ENCODE results near the gene SCN3A. TPM values are rescaled to one million over a fixed set of nuclear protein-coding genes. Genes with fewer than 3 reads are reported as not detected.

Gene SCN3A
- total and polyA plus RNA-seq, 9 of the 15 experiments (the other 6 are each of a cell fraction or from before 2014, with no cell fraction given), result not detected

DNA sequence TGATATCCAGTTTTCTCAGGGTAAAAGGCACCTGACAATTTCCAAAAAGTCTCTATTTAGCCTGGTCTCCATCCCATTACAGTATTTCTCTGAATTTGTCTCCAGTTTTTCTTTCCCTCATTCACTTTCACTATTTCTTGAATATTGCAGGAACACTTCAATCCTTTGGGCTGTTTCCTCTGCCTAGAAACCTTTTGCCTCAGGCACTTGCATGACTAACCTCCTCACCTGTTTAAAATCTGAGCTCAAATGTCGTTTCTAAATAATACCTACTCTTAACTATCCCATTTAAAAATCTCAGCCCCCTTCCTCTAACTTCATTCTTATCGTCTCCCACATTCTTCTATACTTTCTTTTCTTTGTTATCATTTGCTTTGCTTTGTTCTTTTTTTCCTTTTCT lies 44.4 kb upstream of the SCN3A start:
- H3K36me3 ChIP-seq (ENCODE audit: control insufficient read depth, insufficient read depth, low read length), result no peaks in the 10 kb centered on the region
- no peak overlapping the region for H2AFZ ChIP-seq (ENCODE audit: low read depth, low read length)
- POLR2A ChIA-PET, result no interaction called here
- H4K20me1 ChIP-seq (replicated peaks; ENCODE audit: control insufficient read depth, insufficient read depth, low read length), result no peaks in the 10 kb centered on the region
- ATAC-seq (no peak), DNase-seq (ENCODE audit: extremely low read depth in 1 of 4, low spot score in 3 of 4) (no peak), FAIRE-seq (no peak)
- no peak overlapping the region for H3K4me2 ChIP-seq (ENCODE audit: insufficient read depth, low read length)
- intact Hi-C loops (cut with micrococcal nuclease) (no loop called here), in situ Hi-C loops (cut with MboI) (no loop called here)
- no peaks in the 10 kb centered on the region for H3K9me1 ChIP-seq (ENCODE audit: control insufficient read depth, insufficient read depth, low read length)
- H3K27ac ChIP-seq (ENCODE audit: extremely low read depth, low read depth, low read length), result no peak overlapping the region
- 0% methylated on average over 2 of the region's 2 CpGs for WGBS (ENCODE audit: insufficient coverage, low coverage, missing lambda C conversion rate)
- no peaks in the 10 kb centered on the region for H3K4me1 ChIP-seq (replicated peaks in 1 of 2; ENCODE audit: control insufficient read depth in 2 of 2, insufficient read depth in 2 of 2, low read length in 2 of 2)
- BruUV-seq (replicated peaks), result no TSS peak
- CTCF ChIA-PET (ENCODE audit: low intra/inter-chr PET ratio), result no interaction called here
- H3K9me3 ChIP-seq (replicated peaks; ENCODE audit: control insufficient read depth, insufficient read depth, low read depth, low read length), result no peaks in the 10 kb centered on the region; the same call in 1 of the 2 replicates
- H3K27me3 ChIP-seq (ENCODE audit: control insufficient read depth in 2 of 2, insufficient read depth in 2 of 2, low read length in 2 of 2), result no peaks in the 10 kb centered on the region
- H3K79me2 ChIP-seq (ENCODE audit: control insufficient read depth, insufficient read depth, low read length), result no peaks in the 10 kb centered on the region
- no peak overlapping the region for H3K9ac ChIP-seq (ENCODE audit: insufficient read depth in 1 of 2, low read depth in 2 of 2, low read length in 2 of 2)
- no peak overlapping the region for H3K4me3 ChIP-seq
- TF ChIP-seq, protein P1, sequence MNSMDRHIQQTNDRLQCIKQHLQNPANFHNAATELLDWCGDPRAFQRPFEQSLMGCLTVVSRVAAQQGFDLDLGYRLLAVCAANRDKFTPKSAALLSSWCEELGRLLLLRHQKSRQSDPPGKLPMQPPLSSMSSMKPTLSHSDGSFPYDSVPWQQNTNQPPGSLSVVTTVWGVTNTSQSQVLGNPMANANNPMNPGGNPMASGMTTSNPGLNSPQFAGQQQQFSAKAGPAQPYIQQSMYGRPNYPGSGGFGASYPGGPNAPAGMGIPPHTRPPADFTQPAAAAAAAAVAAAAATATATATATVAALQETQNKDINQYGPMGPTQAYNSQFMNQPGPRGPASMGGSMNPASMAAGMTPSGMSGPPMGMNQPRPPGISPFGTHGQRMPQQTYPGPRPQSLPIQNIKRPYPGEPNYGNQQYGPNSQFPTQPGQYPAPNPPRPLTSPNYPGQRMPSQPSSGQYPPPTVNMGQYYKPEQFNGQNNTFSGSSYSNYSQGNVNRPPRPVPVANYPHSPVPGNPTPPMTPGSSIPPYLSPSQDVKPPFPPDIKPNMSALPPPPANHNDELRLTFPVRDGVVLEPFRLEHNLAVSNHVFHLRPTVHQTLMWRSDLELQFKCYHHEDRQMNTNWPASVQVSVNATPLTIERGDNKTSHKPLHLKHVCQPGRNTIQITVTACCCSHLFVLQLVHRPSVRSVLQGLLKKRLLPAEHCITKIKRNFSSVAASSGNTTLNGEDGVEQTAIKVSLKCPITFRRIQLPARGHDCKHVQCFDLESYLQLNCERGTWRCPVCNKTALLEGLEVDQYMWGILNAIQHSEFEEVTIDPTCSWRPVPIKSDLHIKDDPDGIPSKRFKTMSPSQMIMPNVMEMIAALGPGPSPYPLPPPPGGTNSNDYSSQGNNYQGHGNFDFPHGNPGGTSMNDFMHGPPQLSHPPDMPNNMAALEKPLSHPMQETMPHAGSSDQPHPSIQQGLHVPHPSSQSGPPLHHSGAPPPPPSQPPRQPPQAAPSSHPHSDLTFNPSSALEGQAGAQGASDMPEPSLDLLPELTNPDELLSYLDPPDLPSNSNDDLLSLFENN (IDR thresholded peaks at IDR 0.05; ENCODE audit: low read depth in 2 of 2, low read length in 2 of 2), result no peak
- no peak for TF ChIP-seq CREB1 (IDR thresholded peaks at IDR 0.05)
- TF ChIP-seq CREB1 (CRISPR knock-in tag; IDR thresholded peaks at IDR 0.05), result no peak
- TF ChIP-seq, protein P2, sequence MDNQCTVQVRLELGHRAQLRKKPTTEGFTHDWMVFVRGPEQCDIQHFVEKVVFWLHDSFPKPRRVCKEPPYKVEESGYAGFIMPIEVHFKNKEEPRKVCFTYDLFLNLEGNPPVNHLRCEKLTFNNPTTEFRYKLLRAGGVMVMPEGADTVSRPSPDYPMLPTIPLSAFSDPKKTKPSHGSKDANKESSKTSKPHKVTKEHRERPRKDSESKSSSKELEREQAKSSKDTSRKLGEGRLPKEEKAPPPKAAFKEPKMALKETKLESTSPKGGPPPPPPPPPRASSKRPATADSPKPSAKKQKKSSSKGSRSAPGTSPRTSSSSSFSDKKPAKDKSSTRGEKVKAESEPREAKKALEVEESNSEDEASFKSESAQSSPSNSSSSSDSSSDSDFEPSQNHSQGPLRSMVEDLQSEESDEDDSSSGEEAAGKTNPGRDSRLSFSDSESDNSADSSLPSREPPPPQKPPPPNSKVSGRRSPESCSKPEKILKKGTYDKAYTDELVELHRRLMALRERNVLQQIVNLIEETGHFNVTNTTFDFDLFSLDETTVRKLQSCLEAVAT (IDR thresholded peaks at IDR 0.05), result no peak
- TF ChIP-seq HLTF (IDR thresholded peaks at IDR 0.05), result no peak
- TF ChIP-seq RFX5 (IDR thresholded peaks at IDR 0.05; ENCODE audit: low read depth, low read length), result no peak
- no peak for TF ChIP-seq ZFP30 (CRISPR knock-in tag; IDR thresholded peaks at IDR 0.05; ENCODE audit: borderline replicate concordance)
- no peak for TF ChIP-seq PURB (CRISPR knock-in tag; IDR thresholded peaks at IDR 0.05; ENCODE audit: low read depth)
- TF ChIP-seq, protein P3, sequence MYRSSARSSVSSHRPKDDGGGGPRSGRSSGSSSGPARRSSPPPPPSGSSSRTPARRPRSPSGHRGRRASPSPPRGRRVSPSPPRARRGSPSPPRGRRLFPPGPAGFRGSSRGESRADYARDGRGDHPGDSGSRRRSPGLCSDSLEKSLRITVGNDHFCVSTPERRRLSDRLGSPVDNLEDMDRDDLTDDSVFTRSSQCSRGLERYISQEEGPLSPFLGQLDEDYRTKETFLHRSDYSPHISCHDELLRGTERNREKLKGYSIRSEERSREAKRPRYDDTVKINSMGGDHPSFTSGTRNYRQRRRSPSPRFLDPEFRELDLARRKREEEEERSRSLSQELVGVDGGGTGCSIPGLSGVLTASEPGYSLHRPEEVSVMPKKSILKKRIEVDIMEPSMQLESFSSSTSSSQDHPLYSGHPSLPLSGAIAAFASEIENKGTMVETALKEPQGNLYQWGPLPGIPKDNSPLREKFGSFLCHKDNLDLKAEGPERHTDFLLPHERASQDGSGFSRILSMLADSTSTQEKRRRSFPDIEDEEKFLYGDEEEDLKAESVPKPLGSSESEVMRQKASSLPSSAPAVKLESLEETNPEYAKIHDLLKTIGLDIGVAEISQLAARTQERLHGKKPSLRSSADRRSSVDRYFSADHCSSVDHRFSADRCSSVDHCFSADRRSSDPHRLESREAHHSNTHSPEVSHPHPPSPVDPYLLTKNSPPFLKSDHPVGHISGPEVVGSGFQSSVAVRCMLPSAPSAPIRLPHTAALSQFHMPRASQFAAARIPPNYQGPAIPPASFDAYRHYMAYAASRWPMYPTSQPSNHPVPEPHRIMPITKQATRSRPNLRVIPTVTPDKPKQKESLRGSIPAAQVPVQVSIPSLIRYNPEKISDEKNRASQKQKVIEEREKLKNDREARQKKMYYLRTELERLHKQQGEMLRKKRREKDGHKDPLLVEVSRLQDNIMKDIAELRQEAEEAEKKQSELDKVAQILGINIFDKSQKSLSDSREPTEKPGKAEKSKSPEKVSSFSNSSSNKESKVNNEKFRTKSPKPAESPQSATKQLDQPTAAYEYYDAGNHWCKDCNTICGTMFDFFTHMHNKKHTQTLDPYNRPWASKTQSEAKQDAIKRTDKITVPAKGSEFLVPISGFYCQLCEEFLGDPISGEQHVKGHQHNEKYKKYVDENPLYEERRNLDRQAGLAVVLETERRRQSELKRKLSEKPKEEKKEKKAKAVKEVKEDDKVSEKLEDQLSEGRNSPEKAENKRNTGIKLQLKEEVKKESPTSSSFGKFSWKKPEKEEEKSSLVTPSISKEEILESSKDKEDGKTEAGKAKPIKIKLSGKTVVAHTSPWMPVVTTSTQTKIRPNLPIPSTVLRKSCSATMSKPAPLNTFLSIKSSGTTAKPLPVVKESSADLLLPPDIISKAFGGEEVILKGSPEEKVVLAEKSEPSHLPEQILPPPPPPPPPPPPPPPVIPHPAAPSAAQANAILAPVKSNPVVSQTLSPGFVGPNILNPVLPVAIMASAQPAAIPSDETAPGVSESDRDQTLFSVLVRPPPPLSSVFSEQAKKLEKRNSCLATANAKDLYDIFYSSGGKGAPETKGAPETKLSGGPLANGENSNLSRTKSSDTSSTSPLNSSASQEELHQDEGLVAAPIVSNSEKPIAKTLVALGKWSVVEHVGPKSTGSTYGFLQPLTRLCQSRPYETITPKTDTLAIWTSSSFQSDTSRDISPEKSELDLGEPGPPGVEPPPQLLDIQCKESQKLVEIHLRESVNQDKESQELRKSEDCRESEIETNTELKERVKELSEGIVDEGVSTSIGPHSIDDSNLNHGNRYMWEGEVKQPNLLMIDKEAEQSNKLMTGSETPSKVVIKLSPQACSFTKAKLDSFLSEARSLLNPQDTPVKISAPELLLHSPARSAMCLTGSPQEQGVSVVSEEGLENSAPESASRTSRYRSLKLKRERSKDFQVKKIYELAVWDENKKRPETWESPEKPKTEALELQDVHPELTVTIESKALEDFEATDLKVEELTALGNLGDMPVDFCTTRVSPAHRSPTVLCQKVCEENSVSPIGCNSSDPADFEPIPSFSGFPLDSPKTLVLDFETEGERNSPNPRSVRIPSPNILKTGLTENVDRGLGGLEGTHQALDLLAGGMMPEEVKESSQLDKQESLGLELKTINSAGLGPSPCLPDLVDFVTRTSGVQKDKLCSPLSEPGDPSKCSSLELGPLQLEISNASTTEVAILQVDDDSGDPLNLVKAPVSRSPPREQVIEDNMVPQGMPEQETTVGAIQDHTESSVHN (IDR thresholded peaks at IDR 0.05; ENCODE audit: borderline replicate concordance in 1 of 2, low read depth in 1 of 2), result no peak
- no peak for TF ChIP-seq HSF4 (CRISPR knock-in tag; IDR thresholded peaks at IDR 0.05; ENCODE audit: borderline replicate concordance)
